Activated naive CD4-positive, alpha-beta T cell treated with anti-CD3 and anti-CD28 coated beads, Interleukin-2, amount 10 ng/mL, durations not matched to agents 7 days and 5 days (primary cell): Measurements from ENCODE around the gene EPHA4.

Source experiments
- CTCF ChIA-PET: fragments of 350-600 bp; sonication (Branson Sonifier 250); formaldehyde crosslinking; loops from one replicate; lab custom pipeline; 2021; ENCODE audit warnings: antibody characterized with exemption; lab: Charles Lee
- DNase-seq: peaks from one replicate; pipeline ENCODE4 v3.0.0-alpha.2; 2020
- H3K27ac Mint-ChIP-seq: one replicate; pipeline ENCODE4 v1.8.0; 2021; ENCODE audit warnings: mild to moderate bottlenecking, moderate library complexity, mixed read lengths
- H3K27me3 Mint-ChIP-seq: one replicate; pipeline ENCODE4 v1.8.0; 2021; ENCODE audit warnings: mild to moderate bottlenecking, mixed read lengths
- H3K36me3 Mint-ChIP-seq: one replicate; pipeline ENCODE4 v1.8.0; 2021; ENCODE audit warnings: mixed read lengths
- H3K4me1 Mint-ChIP-seq: one replicate; pipeline ENCODE4 v1.8.0; 2021; ENCODE audit warnings: mixed read lengths
- H3K4me3 Mint-ChIP-seq: one replicate; pipeline ENCODE4 v1.8.0; 2021; ENCODE audit warnings: mild to moderate bottlenecking, moderate library complexity, mixed read lengths
- H3K9me3 Mint-ChIP-seq: one replicate; pipeline ENCODE4 v1.8.0; 2021; ENCODE audit warnings: mixed read lengths

The EPHA4 gene

DNA sequence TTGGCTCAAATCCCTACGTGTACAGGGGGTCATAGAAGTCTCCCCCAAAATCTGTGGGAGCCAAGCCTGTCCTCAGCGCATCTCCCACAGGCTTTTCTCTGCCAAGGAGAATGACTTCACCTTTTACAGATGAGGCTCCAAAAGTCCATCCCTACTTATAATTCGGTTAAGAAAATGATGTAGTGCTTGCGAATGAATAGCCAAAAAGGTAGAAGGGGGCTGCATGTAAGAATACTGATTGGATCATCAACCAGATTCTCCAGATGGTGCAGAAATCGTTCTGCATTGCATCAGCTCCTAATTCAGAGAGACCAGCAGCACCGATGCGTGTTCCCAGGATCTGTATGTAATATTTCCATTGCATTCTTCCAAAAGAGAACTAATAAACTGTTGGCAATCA, 91.9 kb downstream of the EPHA4 start:
- Mint-ChIP-seq H3K4me3 (no peak overlapping the region), H3K4me1 (no peaks in the 10 kb centered on the region), H3K9me3 (no peaks in the 10 kb centered on the region), H3K36me3 (peaks cover 10% of the 10 kb centered on the region), H3K27ac (no peak overlapping the region), H3K27me3 (no peaks in the 10 kb centered on the region)
- CTCF ChIA-PET = no interaction called here
- DNase-seq = no peak

DNA sequence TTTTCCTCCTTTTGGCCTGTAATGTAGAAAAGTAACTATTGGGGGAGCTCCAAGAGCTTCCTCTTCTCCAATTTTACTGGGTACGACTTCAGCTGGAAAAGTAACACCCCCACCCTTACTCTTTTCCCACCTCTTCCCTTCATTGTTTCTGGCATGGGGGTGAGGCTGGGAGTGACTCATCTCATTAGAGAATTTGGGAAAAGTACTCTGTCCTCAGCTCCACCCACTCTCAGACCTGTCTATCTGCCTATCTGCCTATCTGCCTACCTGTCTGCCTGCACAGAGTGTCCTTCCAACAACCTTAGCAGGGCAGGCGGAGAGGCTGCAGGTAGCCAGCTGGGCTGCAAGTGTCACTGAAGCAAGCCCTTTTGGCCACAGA, 93.6 kb downstream of the EPHA4 start:
- Mint-ChIP-seq H3K36me3 (peaks cover 10% of the 10 kb centered on the region), H3K9me3 (no peaks in the 10 kb centered on the region), H3K4me3 (no peak overlapping the region), H3K27me3 (no peaks in the 10 kb centered on the region), H3K27ac (no peak overlapping the region), H3K4me1 (no peaks in the 10 kb centered on the region)
- no peak for DNase-seq
- CTCF ChIA-PET = no interaction called here

DNA sequence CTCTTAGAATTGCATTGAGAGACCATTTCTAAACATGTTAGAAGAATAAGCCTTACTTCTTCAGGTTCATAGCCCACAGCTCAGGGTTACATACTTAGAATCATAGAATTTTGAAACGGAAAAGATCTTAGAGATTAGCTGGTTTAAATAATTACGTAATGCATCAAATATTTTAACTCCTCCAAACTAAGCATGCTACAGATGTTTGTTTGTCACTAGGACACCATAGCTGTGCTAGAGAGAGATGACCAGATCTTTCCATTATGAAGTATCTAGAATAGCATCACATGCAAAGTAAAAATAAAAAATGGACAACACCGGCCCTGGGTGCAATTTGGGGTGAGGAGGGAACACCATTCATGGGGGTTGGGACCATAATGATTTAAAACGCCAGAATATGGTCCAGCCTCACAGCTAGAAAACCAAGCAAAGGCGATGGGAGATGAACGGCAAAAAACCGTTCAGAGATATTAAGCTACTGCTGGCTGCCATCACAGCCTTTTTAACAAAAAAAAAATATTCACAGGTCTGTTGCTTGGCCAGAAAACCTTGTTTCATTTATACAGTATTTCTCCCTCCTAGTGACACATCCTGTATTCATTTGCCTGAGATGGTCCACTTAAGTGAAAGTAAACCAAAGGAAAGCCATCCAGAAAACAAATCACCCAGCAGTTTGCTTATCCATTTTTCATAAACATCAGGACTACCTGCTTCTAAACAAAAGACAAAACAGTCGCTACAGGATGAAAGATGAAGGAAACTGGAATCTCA, 94.2 kb downstream of the EPHA4 start:
- no peak overlapping the region for H3K27ac Mint-ChIP-seq
- H3K36me3 Mint-ChIP-seq = peaks cover 9% of the 10 kb centered on the region
- no peaks in the 10 kb centered on the region for H3K9me3 Mint-ChIP-seq
- no peaks in the 10 kb centered on the region for H3K27me3 Mint-ChIP-seq
- no peaks in the 10 kb centered on the region for H3K4me1 Mint-ChIP-seq
- CTCF ChIA-PET = interaction anchor here (0.8 kb wide), 1 partner anchor 130 kb away, joined by 3 read pairs; no protein-coding TSS in a partner anchor
- DNase-seq = no peak
- H3K4me3 Mint-ChIP-seq = no peak overlapping the region

DNA sequence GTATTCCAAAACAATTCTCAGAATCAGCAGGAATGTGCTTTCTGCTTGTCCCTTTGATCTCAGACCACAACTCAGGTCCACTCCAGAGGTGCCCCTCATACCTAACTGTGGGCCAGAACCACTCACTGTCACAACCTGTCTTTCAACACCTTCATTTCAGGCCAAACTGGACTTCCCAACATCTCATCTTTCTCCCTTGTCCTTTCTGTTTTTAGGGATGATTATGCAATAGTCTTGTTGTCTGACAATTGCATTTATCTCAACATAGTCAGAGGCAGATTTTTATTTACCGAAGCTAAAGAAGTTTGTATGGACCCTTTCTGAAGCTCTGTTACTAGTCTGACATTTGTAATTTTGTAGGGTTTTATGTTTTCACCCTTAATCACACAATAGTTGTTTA, 95.9 kb downstream of the EPHA4 start:
- Mint-ChIP-seq H3K36me3 (peaks cover 4% of the 10 kb centered on the region), H3K27me3 (no peaks in the 10 kb centered on the region), H3K27ac (no peak overlapping the region), H3K4me1 (no peaks in the 10 kb centered on the region), H3K9me3 (no peaks in the 10 kb centered on the region), H3K4me3 (no peak overlapping the region)
- no peak for DNase-seq
- CTCF ChIA-PET = no interaction called here

DNA sequence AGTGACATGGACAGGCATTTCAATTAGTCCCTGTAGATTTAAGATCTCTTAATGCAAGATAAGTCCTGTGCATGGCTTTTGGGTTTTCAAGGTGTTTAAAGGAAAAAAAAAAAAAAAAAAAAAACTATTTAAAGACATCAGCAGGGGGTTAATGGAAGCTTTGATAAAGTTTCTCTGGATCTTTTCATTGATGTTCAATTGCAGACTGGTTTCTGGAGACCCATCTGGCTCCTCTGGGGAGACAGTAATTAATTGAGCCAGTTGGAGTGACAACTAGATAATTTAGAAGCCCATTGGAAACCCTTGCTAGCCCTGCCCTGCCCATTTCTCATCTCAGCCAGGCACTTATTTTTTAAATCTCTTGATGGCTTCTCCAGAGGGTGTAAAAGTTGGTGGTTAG, 98.7 kb downstream of the EPHA4 start:
- Mint-ChIP-seq H3K27ac (no peak overlapping the region), H3K4me1 (no peaks in the 10 kb centered on the region), H3K27me3 (no peaks in the 10 kb centered on the region), H3K36me3 (peaks cover 2% of the 10 kb centered on the region), H3K9me3 (no peaks in the 10 kb centered on the region), H3K4me3 (no peak overlapping the region)
- no peak for DNase-seq
- CTCF ChIA-PET = no interaction called here

DNA sequence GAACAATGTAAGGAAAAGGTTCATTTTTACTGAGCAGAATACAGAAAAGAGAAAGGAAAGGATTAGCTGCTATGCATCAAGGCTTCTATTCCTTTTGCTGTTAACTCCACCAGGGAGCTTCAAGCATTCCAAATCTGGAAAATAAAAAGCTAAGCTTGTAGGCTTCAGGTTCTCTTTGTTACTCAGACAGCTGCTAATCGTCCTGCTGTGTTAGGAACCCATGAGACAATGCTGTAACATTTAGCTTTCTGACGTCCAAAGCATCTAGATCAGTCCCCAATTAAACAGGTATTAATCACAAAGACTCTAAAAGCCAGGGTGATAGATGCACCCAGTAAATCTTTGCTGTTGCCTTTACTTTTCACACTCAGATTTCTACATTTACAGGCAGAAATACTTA, 103.8 kb downstream of the EPHA4 start:
- Mint-ChIP-seq H3K4me1 (peaks cover 35% of the 10 kb centered on the region), H3K9me3 (no peaks in the 10 kb centered on the region), H3K27me3 (peaks cover 15% of the 10 kb centered on the region), H3K36me3 (peaks cover 3% of the 10 kb centered on the region), H3K4me3 (no peak overlapping the region), H3K27ac (no peak overlapping the region)
- CTCF ChIA-PET = no interaction called here
- no peak for DNase-seq

DNA sequence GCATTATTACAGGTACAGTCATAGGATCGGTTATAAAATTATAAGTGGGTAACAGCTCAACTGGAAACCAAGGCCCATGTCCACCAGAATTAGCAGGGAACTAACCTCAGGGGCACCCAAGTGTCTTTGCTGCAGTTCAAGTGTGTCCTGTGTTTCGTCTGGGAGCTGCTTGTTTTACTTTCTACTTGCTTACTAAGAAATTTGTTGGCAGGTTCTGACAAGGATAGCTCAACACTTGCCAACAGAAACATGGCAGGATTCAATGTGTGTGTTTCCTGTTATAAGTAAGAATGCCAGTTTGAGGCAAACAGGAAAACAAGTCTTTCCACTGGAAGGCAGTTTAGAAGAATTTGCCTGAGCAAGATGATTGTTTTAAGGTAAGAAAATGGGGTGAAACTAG, 104.5 kb downstream of the EPHA4 start:
- Mint-ChIP-seq H3K9me3 (no peaks in the 10 kb centered on the region), H3K36me3 (peaks cover 3% of the 10 kb centered on the region), H3K4me1 (peaks cover 42% of the 10 kb centered on the region), H3K27me3 (peaks cover 16% of the 10 kb centered on the region), H3K4me3 (no peak overlapping the region), H3K27ac (no peak overlapping the region)
- CTCF ChIA-PET = no interaction called here
- no peak for DNase-seq

DNA sequence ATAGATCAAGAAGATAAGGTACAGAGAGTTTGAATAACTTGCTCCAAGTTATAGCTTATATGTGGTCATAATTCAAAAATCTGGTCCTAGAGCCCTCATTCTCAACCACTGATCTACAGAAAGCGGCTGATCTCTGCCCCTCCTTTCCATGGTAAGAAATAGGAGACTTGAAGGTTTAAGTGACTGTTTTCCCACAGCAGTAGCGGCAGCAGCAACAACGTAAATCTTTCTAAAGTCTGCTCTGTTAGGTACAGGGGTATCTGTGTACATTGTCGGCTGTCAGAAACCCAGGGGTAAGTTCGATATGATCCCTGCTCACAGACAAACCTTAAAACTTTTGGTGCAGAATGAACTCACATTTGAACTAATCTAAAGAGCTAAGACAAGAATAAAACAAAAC, 105.4 kb downstream of the EPHA4 start:
- Mint-ChIP-seq H3K36me3 (peaks cover 3% of the 10 kb centered on the region), H3K4me1 (peaks cover 44% of the 10 kb centered on the region), H3K4me3 (no peak overlapping the region), H3K27ac (no peak overlapping the region), H3K9me3 (no peaks in the 10 kb centered on the region), H3K27me3 (peaks cover 16% of the 10 kb centered on the region)
- CTCF ChIA-PET = no interaction called here
- DNase-seq = no peak

DNA sequence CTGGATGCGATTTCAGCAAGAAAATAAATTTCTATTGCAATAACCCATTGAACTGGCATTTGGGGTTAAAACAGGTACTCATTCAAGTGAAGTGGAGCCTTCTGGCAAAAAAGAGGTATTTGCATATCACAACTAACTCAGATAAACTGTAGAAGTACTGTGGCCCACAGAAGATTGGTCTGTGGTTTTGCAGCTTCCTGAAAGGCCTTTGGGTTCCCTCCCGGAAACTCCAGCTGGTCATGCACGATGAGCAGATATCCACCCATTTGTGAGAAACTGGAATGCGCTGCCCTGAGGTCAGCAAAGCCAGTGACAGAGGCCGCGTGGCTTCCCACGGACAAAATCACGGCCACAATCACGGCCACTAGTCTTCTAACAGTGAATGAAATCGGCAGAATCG, 106.3 kb downstream of the EPHA4 start:
- DNase-seq = peak; percentile 21
- H3K27me3 Mint-ChIP-seq = peaks cover 16% of the 10 kb centered on the region
- no peak overlapping the region for H3K4me3 Mint-ChIP-seq
- H3K4me1 Mint-ChIP-seq = peaks cover 44% of the 10 kb centered on the region
- no peaks in the 10 kb centered on the region for H3K9me3 Mint-ChIP-seq
- peaks cover 3% of the 10 kb centered on the region for H3K36me3 Mint-ChIP-seq
- H3K27ac Mint-ChIP-seq = no peak overlapping the region
- CTCF ChIA-PET = no interaction called here

DNA sequence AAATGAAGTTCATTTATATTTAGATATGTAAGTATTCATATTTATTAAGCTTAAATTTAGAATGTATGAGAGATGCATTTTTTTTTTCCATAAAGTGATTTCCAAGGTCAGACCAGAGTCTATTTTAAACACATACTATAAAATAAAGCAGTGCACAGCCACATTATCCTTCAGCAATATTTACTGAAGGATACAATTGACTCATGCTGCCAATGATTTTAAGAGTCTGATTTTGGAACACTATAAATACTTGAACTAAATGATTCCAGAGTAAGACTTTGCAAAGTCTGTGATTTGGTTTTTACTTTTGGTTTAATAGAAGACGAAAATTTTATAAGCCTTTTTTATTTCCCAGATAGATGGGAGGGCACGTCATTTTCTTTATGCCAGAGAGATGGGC, 107.1 kb downstream of the EPHA4 start:
- DNase-seq = no peak
- Mint-ChIP-seq H3K4me3 (no peak overlapping the region), H3K36me3 (peaks cover 3% of the 10 kb centered on the region), H3K27me3 (peaks cover 16% of the 10 kb centered on the region), H3K4me1 (peaks cover 44% of the 10 kb centered on the region), H3K9me3 (no peaks in the 10 kb centered on the region), H3K27ac (no peak overlapping the region)
- CTCF ChIA-PET = no interaction called here

DNA sequence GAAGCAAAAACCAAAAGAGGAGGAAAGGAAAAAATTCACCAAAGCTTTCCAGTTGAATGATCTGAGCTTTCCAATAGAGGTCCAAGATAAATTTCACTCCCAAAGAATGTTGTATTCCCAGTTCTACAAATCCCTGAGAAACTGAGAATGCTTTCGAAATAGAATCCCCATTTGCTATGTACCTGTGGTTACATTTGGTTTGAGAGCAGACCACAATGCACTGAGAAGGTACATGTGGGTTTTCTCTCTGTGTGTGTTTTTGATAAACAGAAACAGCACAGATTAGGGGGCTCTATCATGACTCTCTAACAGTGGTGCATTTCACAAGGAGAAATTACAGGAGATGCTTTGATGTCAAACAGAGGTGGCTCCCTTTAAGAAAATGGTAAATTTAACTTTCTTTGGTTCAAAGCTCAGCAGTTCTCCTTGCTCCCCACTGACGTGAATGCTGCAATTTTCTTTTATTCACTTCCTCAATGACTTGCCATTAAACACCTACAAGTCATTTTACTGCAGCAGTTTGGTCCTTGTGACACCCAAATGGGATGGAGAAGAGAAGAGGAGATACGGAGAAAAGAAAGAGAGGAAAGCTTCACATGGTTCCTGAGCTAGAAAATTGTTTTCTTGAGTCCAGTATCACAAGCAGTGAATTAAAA, 108.7 kb downstream of the EPHA4 start:
- CTCF ChIA-PET = interaction anchor here (0.7 kb wide), 1 partner anchor 112 kb away, joined by 3 read pairs; no protein-coding TSS in a partner anchor
- DNase-seq = no peak
- Mint-ChIP-seq H3K4me3 (no peak overlapping the region), H3K36me3 (peaks cover 3% of the 10 kb centered on the region), H3K9me3 (no peaks in the 10 kb centered on the region), H3K27me3 (peaks cover 16% of the 10 kb centered on the region), H3K4me1 (peaks cover 44% of the 10 kb centered on the region), H3K27ac (peak overlapping the region; percentile 24)

DNA sequence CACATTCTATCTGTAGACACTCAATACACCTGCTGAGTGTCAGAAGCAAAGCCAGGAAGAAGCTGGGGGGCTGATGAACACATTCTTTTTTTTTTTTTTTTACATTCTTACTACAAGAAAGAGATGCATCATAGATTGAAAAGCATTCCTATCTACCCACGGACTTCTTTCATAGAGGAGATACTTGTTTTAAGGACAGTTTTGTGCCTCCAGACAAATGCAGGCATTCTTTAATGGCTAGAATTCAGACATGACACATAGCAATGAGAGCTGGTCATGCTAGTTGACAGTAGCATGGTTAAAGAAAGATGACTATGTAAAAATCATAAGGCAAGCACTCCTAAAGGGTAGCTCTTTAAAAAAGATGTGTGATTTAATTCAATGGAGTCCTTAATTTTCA, 110.2 kb downstream of the EPHA4 start:
- no peak for DNase-seq
- H3K9me3 Mint-ChIP-seq = no peaks in the 10 kb centered on the region
- peaks cover 3% of the 10 kb centered on the region for H3K36me3 Mint-ChIP-seq
- no peak overlapping the region for H3K4me3 Mint-ChIP-seq
- CTCF ChIA-PET = no interaction called here
- peaks cover 16% of the 10 kb centered on the region for H3K27me3 Mint-ChIP-seq
- no peak overlapping the region for H3K27ac Mint-ChIP-seq
- peaks cover 41% of the 10 kb centered on the region for H3K4me1 Mint-ChIP-seq

DNA sequence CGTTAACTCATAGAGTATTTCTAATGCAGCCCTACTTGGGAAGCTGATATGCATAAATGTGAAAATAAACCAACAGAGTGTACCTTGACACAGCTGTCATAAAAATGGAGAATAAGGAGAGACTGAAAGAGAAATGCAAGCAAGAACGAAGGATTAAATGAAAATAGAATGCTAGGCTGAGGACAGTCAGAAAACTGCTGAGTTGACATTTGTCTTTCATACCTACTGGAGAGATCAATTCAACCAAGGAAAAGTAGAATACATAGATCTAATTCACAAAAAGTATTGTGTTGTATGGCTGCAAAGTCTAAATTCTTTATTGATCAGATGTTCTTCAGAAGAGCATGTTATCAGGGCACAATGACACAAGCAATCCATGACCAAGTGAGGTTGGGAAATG, 112.0 kb downstream of the EPHA4 start:
- Mint-ChIP-seq H3K27me3 (peaks cover 10% of the 10 kb centered on the region), H3K4me3 (no peak overlapping the region), H3K4me1 (peaks cover 31% of the 10 kb centered on the region), H3K9me3 (no peaks in the 10 kb centered on the region), H3K27ac (no peak overlapping the region), H3K36me3 (peaks cover 10% of the 10 kb centered on the region)
- CTCF ChIA-PET = no interaction called here
- DNase-seq = no peak

DNA sequence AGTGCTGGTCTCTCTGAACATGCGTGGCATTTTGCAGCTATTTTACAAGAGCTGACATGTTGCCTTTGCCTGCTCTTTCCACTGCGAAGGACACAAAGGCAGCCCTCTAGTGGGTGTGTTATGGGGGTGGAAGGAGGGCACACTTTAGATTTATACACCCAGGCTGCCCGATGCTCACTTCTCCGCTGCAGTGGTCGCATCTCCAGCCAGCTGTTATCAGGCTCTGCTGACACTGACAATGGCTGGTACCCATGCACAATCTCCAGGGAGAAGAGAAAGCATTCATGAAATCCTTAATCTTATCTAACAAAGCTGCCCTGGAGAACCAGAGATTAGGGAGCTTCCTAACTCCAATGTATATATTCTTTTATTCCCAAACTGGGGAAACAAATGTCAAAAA, 113.5 kb downstream of the EPHA4 start:
- CTCF ChIA-PET = no interaction called here
- Mint-ChIP-seq H3K9me3 (no peaks in the 10 kb centered on the region), H3K4me3 (no peak overlapping the region), H3K27ac (no peak overlapping the region), H3K36me3 (peaks cover 17% of the 10 kb centered on the region), H3K27me3 (peaks cover 4% of the 10 kb centered on the region), H3K4me1 (peaks cover 20% of the 10 kb centered on the region)
- no peak for DNase-seq

DNA sequence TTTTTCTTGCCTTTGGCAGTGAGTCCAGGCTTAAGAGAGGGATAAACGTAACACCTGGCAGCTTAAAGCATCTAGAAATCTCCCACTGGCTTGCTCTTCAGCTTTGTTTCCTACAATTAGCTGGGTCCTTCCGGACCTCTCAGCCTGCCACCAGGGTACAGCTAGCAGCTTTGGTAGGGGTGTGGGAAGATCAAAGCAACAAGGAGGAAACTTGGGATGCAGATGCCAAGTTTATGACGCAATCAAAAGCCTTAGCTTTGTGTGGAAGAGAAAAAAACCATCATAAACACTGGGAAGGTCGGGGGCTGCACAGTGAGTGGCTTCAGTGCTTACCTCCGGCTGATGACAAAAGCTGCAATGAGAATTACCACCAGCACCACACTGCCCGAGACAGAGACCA, 116.9 kb downstream of the EPHA4 start:
- H3K9me3 Mint-ChIP-seq = no peaks in the 10 kb centered on the region
- H3K27me3 Mint-ChIP-seq = no peaks in the 10 kb centered on the region
- no peak overlapping the region for H3K27ac Mint-ChIP-seq
- DNase-seq = no peak
- H3K4me1 Mint-ChIP-seq = peaks cover 9% of the 10 kb centered on the region
- no peak overlapping the region for H3K4me3 Mint-ChIP-seq
- peaks cover 23% of the 10 kb centered on the region for H3K36me3 Mint-ChIP-seq
- CTCF ChIA-PET = no interaction called here
